NK-92 treated with Interleukin-12 subunit alpha and Interleukin-12 subunit beta, amount 100 ng/mL, for 24 hours (cell line): ENCODE measurements around the gene TBC1D22B.

ENCODE experiments used
- DNase-seq: peaks from one replicate; lab custom pipeline; 2025; lab: John Stamatoyannopoulos, UW

Gene TBC1D22B

DNA sequence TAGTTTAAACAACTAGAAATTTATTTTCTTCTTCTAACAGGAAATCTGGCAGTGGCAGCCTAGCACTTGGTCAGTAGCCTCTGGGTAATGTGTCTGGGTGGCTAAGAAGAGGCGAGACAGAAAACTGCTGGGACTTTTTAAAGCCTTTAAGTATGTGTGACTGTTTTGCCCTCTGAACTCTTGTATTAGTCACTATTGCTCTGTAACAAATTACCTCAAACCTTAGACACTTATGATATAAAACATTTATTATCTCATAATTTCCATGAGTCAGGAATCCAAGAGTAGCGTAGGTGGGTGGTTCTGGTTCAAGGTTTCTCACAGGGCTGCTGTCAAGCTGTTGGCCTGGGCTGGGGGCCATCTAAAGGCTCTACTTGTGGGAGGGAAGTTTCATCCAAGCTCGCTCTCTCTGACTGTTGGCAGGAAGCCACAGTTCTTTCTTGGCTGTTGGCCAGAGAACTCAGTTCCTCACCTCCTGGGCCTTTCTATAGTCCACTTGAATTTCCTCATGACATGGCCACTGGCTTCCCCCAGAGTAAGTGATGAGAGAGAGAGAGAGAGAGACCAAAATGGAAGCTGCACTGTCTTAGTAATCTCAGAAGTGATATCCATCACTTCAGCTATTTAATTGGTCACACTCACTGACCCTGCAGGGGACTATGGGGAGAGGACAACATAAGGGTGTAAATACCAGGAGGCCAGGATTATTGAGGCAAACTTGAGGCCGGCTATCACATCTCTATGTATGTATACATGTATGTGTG is 17.4 kb upstream of the TBC1D22B start:
- DNase-seq, result no peak

DNA sequence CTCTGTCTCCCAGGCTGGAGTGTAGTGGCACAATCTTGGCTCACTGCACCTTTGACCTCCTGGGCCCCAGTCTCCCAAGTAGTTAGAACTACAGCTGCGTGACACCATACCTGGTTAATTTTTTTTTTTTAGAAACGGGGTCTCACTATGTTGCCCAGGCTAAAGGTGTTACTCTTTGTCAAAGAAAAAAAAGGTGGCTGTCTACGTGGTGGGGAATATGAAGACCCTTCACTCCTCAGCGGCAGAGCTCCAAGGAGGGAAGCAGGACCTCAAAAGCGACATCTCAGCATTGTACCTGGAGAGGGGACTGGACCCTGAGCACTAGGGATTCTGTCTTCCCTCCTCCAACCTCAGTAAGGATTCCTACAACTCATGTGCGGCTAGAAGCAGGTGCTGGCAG is 16.4 kb upstream of the TBC1D22B start:
- no peak for DNase-seq

DNA sequence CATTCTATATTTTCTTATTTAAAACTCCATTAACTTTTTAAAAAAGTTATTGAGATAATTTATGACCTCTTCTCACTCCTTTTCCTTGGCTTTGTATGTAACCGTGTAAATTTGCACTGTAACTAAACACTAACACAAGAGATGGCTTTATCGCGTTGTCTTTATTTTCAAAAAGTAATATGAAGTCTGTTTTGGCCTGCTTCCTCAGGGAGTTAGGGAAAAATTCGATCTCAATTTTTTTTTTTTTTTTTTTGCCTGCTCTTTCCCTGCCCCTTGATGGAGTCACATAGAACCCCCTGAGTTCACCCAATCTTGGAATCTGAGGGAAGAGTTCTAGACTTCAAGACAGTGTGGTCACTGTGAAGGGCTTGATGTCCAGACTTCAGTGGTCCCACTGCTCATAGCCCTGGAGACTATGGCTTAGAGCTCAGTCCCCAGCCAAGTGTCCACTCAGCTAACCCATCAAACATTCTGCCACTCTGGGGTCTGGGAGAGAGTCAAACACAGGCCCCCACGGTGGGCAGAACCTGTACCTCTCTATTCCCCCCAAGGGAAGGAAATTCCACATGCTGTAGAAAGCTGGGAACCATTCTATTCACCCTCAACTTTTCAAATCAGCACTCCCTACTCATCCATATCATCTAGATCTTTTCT is 15.7 kb upstream of the TBC1D22B start:
- no peak for DNase-seq

DNA sequence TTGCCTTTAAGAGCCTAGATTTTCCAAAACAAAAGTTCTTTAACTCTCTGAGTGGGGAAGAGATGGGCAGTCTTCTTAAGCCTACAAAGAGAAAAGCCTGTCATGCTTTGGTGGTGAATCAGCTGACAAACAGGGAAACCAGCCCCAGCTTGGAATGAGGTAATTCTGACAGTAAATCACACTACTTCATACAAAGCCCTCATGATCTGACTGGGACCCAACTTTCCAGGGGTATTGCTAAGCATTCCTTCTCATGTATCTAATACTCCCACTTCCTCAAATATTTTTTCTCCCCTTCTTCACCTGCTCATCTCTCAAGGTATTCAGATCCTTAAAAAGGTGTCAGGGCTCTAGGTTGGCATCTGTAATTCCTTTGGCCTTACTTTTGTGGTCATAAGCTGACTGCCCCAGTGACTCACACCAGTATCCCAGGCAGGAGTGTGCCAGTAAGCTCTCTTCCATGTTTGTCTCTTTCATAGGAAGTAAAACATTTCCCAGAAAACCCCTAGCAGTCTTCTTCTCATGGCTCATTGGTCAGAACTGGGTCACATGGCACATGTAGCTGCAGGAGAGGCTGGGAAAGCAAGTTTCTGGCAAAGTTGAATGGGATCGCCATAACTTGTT is 15.0 kb upstream of the TBC1D22B start:
- no peak for DNase-seq

DNA sequence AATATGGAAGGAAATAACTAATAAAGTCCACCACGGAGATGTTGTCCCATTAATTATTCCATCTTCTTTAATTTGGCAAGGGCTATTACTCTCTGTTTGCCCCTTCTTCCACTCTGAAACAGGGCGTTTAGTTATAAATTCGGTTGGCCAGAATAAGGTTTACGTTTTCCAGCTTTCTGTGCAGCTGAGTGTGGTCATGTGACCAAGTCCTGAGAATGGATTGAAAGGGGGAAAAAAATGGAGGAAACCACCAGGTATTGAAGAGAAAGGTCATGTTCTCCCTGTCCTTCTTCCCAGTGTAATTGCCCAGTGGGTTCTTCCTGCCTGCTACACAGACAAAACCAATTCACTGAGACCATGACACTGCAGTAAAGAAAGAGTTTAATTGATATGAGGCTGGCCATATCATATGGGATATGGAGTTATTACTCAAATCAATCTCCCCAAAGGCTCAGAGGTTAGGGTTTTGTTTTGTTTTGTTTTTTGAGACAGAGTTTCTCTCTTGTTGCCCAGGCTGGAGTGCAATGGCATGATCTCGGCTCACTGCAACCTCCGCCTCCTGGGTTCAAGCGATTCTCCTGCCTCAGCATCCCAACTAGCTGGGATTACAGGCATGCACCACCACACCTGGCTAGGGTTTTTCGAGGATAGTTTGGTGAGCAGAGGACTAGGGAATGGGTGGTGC is 14.3 kb upstream of the TBC1D22B start:
- no peak for DNase-seq

DNA sequence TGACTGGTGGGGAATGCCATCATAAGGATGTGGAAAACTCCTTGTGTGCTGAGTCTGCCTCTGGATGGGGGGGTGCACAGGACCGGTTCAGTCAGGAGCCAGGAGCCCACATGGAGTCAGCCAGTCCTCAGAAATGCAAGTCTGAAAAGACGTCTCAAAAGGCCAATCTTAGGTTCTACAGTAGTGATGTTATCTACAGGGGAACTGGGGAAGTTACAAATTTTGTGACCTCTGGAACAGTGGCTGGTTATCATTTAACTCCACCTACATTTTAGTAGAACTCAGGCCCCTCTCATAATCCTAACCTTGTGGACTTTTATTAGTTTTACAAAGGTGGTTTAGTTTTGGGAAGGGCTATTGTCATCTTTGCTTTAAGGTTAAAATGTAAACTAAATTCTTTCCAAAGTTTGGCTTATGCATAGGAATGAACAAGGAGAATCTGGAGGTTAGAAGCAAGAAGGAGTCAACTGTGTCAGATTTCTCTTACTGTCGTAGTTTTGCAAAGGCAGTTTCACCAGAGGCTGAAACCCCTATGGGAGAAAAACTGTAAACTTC is 13.7 kb upstream of the TBC1D22B start:
- DNase-seq, result no peak

DNA sequence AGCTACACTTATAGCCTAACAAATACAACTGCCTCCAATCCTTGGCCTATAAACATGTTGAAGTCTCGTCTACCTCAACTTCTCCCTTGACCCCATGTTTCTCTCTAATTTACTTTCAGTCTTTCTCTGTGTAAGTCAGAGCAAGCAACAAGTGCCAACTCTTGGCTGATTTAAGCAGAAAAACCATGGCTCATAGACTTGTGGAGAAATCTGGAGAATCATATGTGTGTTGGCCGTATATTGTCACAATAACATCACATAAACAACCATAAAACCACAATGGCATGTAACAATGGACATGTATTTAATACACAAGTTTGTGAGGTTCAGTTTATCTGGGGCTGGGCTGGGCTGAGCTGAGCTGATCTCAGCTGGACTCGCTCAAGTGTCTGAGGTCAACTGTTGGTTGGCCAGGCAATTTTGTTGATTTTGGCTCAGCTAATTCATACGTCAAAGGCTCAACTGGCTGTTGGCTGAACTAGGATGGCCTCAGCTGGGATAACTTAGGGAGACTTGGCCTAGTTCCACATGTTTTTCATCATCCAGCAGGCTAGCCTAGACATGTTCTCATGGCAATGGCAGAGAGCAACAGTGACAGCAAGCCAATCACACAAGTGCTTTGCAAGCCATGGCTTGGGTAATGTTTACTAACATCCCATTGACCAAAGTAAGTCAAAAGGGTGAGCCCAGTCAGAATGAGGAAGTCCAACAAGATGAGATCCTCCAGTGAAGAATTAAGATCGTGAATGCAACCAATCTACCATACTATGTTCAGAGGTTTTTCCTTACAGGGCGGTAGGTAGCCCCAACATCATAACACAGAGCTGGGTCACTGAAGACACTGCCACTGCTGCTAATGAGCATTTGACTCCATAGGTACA is 12.9 kb upstream of the TBC1D22B start:
- no peak for DNase-seq

DNA sequence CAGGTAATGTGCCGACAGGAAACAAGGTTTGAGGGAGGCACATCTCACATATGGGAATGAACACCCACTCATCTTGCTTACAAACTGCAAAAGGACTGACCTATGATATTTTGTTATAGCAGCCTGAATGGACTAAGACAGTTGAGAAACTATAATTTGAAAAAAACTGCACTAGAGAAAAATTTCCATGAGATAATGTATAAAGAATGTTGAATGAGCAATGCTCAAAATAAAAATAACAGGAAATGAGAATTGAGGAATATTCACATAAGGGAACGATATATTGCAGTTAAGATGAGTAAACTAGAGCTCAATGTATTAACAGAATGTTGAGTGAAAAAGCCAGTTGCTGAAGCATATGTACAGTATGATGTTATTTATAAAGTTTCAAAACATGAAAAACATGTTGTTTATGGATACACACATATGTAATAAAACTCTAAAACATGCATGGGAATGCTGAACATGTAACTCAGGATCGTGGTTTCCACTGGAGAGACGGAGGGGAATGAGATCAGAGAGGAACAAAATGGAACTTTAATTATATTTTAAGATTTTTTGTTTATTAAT is 6.3 kb upstream of the TBC1D22B start:
- no peak for DNase-seq

DNA sequence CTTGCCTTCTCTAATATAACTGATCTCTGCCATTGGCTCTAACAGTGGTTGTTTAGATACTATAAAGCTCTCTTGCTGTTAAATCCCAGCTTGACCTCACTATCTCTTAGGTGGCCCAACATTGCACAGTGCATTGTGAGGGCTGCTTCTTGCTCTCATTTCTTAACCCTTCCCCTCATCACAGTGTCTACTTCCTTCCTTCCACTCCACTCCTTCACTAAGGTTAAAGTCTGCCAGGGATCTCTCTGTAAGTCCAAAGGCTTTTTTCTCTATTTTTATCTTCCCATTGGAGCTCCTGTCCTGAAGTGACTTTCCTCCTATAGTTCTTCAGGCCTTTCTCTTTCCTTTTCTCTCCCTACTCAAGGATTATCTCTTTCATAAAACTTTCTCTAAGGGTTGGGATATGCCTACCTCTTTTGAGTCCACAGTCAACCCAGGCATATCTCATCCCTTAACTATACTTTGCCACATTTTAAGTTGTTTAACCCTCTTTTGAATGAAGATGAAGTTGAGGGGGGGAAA is 4.0 kb upstream of the TBC1D22B start:
- no peak for DNase-seq

DNA sequence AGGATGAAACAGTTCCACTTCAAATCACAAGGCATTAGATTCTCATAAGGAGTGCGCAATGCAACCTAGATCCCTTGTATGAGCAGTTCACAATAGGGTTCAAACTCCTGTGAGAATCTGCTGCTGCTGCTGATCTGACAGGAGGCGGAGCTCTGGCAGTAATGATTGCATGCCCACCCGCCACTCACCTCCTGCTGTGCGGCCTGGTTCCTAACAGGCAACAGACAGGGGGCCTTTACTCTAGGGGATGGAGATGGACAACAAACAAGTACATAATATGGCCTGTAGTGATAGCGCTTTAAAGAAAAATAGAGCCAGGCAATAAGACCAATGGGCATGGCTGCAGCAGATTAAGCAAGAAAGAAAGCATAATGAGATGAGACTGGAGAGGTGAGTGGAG is 2.7 kb upstream of the TBC1D22B start:
- no peak for DNase-seq

DNA sequence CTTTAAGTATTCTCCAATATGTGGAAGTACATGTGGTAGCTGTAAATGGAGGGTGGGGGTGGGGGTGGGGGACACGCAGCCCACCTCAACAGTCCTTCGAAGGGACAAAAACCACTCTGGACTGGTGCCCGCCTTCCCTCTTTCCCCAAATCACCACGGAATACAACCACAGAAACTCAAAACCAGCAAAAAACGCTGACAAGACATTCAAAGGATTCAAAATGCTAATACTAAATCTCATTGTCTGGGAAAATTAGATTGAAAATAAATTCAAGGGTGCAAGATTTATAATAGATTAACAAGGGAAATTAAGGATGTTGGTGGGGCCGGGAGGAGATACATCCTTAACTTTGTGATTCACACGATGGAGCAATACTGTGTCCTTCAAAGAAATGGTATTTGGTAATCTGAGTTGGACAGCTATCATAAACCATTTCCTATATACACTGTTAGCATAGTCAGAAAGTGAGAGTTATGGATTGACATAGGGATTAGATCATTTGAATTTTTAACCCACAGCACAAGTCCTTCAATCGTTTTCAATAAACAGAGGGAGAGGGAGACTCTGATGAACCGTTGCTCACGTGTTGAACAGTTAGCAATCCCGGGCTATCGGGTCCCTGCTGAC is 766 bp upstream of the TBC1D22B start:
- DNase-seq, result no peak

DNA sequence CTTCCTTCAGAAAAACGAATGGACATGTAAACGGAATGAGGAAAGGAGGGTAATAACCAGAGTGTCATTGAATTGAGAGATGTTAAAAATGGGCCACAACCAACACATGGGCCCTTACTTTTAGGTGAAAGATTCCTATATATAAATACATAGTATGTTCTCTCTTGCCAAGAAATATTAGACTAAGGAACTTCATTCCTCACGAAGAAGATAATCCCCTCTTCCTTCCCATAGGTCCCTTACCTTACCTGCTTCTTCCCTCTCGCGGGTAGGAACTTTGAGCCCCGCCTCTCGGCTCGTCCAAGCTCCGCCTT is 295 bp upstream of the TBC1D22B start:
- no peak for DNase-seq

DNA sequence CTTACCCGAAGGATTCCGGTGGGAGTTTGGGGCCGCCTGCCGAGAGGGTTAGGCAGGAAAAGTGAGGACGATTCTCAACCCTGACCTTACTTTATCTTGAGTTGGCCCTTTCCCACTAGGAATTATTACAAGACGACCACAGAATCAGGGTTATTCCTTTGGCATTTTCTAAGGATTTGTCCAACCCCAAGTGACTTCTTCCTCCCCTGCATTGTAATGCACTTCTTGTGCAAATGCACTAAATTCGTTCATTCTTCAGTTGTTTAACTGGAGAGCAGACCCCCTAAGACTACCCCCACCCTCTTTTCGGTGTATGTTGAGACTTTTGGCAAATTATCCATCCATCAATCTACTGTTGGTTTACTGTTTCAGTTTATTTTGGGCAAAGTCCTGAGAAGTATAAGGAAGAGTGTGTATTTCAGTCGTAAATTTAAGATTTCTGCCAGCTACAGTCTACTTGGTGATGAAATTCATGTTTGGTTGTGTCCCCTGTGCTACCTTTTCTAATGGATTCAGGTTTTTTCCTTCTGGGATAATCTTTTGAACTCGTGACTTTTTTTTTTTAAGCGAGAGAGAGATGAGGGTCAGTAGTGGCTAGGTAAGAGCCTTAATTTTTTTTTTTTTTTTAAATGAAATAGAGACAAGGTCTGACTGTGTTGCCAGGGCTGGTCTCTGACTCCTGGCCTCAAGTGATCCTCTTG is 983 bp downstream of the TBC1D22B start:
- no peak for DNase-seq

DNA sequence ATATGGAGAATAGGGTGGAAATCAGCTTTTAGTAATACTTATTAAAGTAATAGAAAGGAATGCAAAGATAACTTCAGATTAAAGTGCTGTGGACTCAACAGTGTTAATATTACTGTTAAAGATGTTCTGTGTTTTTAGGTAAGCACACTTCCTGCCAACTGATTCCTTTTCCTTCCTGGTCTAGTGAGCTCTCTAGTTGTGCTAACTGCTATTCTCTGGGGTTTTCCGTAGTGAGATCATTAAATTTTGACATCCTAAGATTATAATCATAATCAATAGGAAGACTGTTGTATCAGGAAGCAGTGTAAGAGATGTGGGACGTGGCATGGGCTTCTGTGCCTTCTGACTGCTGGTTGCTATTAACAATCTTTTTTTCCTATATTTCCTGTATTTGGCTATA is 1.6 kb downstream of the TBC1D22B start:
- DNase-seq, result no peak

DNA sequence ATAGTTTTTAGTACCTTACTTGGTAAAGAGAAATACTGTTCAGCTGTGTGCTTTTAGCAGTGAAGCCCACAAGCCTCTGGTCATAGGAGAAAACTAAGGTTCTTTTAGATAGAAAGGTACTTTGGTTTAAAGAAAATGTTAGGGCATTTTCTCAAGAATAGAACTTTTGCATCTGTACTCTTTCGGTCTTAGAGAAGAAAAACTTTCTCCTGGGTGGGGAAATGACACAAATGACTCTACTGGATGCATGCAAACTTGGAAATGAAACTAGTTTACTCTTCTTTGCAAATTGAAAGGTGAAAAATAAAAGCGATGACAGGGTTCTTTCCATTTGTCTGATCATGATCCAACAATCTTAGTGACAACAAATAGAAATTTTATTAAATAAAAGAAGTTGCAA is 2.5 kb downstream of the TBC1D22B start:
- DNase-seq, result no peak

DNA sequence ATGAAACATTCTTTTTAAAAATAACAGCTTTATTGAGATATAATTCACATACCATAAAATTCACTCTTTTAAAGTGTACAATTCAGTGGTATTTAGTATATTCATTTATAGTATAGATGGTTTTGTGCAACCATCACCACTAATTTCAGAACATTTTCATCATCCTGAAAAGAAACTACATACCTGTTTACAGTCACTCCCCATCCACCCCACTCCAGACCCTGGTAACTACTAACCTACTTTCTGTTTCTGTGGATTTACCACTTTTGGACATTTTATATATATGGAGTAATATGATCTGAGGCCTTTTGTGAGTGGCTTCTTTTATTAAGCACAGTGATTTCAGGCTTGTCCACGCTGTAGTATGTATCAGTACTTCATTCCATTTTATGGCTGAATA is 2.9 kb downstream of the TBC1D22B start:
- DNase-seq, result no peak

DNA sequence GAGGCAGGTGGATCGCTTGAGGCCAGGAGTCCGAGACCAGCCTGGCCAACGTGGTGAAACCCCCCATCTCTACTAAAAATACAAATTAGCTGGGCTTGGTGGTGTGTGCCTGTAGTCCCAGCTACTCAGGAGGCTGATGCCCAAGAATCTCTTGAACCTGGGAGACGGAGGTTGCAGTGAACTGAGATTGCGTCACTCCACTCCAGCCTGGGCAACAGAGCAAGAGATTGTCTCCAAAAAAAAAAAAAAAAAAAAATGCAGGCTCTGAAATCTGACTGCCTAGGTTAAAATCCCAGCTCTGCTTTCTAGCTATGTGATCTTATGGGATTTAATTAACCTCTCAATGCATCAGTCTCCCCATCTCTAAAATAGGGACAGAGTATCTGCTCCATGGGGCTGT is 3.6 kb downstream of the TBC1D22B start:
- no peak for DNase-seq

DNA sequence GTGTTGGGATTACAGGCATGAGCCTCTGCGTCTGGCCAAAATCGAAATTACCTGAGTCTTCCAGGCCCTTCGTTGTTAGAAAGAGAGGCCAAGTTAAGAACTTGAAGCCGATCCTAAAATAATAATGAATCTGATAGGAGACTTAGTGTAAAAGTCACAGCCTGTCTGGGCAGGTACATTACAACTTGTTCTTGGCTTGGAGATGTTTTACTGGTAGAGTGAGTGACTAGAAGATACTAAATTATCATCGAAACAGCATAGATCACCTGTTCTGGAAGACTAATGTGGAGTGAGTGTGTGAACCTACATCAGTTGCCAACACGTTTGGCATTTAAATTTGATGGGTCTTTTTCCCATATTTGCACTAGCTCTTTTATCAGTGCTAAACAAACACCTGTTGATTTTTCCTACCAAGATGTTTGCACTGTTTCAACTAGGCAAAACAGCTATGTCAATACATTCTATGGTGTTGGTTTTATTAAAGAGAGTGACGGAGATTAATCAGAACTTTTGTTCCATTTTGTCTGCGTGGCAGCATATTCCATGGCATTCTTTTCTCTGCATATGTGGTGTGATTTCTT is 5.0 kb downstream of the TBC1D22B start:
- DNase-seq, result no peak

DNA sequence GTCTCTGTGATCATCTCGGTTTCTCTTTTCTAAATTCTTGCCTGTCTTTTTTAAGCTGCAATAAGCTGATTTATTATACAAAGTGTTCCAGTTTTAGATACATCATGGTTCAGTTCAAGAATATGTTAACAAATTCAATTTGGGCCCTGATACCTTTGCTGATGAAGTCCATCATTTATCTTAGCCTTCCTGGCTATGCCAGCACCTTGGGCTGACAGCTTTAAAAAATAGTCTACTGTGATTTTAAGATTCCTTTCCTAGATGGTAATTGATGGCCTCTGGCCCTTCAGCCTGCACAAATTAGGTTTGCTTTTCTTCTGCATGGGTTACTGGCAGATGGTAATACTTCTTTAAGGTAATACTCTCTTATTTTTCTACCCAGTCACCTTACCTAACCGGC is 7.4 kb downstream of the TBC1D22B start:
- no peak for DNase-seq

DNA sequence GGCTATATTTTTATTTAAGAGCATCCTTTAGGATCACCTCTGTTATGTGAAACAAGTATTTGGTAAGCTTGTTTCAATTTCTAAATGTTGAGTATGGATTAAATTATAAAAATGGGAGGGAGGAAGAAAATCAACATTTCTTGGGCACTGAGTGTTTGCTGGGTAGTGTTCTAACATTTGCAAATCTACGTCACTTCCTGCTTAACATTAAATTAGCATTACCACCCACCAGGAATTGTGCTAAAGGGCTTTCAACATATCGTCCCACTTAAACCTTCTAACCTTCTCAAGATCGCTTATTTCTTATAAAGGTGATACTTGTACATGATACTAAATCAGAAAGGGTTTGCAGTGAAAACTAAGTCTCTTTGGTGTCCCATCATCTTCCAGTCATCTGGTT is 8.3 kb downstream of the TBC1D22B start:
- DNase-seq, result no peak
